Breast epithelium (tissue), 3 donors: ENCODE measurements around the gene INAFM2.

ENCODE experiments used
- CTCF ChIP-seq, 3 donors: fragments of 450-650 bp; IDR thresholded peaks; one replicate each; pipeline ENCODE4 v1.5.1; 2016 to 2017; ENCODE audit warnings: antibody characterized with exemption in 3 of 3, mild to moderate bottlenecking in 3 of 3, moderate library complexity in 3 of 3
- POLR2A ChIP-seq: fragments of 450-650 bp; IDR thresholded peaks from one replicate; pipeline ENCODE4 v1.6.1; 2016; ENCODE audit warnings: antibody characterized with exemption, mild to moderate bottlenecking, moderate library complexity
- POLR2AphosphoS5 ChIP-seq, 3 donors: sonication (generic); formaldehyde crosslinking; IDR thresholded peaks; one replicate each; pipeline ENCODE4 v1.6.1; 2017; ENCODE audit warnings: antibody characterized with exemption in 3 of 3

DNA sequence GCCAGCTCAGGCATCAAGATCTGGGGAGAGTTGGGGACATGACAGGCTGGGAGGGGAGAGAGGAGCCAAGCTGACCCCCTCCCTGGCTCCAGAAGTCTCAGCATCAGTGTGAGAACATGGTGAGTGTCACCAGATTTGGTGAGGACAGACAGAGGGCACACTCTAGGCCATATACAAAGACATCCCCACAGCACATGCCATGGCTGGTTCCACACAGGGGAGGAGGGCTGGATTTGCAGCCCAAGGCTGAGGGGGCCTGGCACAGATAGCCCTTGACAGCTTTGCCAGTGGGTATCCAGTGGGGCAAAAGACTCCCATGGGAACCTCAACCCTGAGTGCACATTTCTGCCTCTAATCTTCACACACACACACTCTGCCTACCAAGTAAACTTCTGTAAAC, 30.5 kb upstream of the INAFM2 start:
- TF ChIP-seq CTCF (IDR thresholded peaks at IDR 0.05) (no peak), POLR2A (no peak), POLR2AphosphoS5 (IDR thresholded peaks at IDR 0.05) (no peak)
